Activated naive CD8-positive, alpha-beta T cell treated with anti-CD3 and anti-CD28 coated beads, Interleukin-2, amount 50 U/mL, for 16 hours (primary cell): ENCODE measurements around the gene ATP13A2.

Experiments
- DNase-seq: peaks from one replicate; pipeline ENCODE4 v3.0.0-alpha.2; 2020; ENCODE audit warnings: low read depth, low spot score

The ATP13A2 gene

GRCh38 chr1:17011439-17012307 lies at the start of gene ATP13A2:
Gene ATP13A2 (minus strand): TSS chr1:17011928. CDS start chr1:17011738, 190 bp downstream.
- peak; percentile 64 for DNase-seq

DNA sequence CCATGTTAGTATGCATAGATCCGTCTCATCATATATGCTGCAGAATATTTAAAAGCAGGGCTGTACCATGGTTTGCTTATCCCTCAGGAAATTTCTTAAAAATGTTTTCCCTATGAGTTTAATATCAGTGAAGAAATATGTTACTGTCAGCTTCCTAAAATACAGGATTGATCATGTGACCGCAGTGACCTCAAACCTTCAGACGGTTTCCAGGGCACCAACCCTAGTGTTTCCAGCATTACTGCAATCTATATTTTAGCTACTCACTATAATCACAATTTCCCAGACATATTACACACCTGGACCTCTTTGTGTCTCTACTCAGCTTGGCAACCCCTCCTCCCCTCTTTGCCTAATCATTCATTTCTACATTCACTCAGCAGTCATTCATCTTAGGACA lies 49.8 kb upstream of the ATP13A2 start:
- DNase-seq = no peak

- DNase-seq = no peak
These were observed 48.6 kb upstream of the ATP13A2 start for GRCh38 chr1:17060306-17060749.

DNA sequence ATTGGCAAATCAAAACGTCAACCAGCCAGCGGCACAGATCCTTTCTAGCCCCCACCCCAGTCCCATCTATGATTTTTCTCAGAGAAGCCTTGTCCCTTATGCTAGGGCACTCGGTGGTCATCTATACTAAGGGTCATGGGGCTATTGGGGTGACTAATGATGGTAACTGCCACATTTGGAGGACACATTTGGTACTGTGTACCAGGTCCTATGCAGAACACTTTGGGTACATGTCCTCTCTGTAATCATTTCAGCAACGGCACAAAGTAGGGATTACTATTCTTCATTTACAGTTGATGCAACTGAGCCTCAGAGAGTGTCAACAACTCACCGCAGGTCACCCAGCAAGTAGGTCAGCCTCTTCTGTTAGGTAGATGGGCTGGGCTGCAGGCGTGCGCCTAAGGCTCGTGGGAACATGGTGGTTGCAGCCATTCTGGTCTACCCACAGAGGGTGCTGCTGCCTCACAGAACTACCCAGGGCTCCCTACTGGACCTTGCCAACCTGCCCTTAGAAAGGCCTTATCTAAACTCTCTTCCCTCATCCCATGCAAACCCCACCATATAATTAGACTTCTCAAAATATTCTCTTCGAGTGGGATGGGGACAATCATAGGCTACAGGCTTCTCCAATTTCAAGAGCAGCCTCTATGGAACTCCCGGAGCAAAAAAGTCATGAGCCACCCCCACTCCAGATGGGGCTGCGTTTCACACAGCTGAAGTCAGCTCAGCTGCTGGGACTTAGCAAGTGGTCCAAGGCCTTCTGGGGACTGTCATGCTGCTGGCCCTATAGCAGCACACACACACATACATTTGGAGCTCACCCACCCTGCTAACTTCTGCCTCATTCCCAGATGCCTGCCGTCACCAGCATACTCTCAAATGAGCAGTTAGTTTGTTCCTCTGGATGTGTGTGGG lies 47.9 kb upstream of the ATP13A2 start:
- no peak for DNase-seq

DNA sequence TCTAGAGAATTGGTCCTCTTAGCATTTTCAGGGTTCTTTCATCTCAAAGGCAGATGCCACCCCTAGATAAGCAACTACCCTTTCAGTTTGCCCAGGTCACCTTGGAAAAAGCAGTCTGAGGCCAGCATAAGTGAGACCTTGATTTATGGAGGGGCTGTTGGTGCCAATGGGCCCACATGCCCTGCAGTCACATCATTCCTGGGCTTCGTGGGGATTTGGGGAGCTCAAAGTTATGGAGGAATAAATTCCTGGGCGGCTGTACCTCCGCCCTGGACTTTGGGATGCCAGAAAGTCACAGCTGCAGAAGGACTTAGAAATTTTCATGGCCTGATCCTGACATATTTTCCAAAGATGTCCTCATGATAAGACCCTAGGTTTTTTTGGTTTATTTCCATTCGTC lies 44.8 kb upstream of the ATP13A2 start:
- DNase-seq = no peak

DNA sequence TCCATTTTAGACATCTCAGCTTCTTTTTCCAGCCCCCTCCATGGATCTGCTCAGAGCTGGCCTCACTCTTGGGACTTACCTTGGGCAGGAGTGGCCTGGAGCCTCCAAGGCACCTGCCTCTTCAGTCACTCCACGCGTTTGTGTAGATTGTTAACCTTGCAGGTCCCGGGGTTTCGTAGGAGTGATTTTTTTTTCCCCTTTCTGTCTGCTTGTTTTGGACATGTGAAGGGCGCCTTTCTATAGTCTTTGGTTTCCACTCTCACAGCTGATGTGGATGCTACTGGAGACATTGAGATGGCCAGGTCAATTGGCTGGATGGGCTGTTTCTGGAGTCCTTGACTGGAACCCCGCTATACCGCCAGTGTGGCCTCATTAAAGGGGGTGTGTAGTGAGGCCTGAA lies 44.1 kb upstream of the ATP13A2 start:
- DNase-seq = no peak

DNA sequence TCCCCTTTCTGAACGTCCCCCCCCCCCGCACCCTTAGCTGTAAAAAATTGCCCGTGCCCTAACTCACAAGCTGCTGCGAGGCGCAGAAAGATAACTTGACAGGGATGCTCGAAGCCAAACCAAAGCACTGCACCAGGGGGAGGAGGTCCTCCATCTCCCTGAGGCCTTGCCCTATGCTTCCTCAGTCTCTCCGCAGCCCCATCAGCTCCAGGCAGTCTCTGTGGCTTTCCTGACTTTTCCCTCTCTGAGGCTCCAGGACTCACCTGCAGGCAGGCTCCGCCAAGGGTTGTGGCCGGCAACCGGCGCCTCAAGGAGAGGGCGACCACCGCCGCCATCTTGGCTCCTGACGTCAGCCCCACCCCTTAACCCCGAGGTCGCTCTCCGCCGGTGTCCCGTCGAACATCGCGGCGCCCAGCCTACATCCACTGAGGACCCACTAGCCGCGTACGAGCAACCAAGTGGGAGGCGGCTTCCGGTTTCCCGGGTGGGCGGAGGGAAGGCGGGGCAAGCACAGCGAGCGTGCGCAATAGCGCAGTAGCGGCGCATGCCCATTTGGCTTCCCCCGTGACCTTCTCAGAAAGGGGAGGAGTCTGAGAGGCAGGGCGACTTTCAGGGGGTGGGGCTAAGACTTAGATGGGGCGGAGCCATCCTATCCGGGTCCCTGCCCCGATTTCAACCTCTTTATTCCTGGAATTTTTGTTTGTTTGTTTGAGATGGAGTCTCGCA lies 42.1 kb upstream of the ATP13A2 start, which contains the start of gene SDHB:
Gene SDHB, minus strand, starts transcription at position 348 of the 726 bp plus-strand sequence. Its CDS starts 13 bp downstream, at position 335.
- DNase-seq = peak; percentile 97

GRCh38 chr1:17053086-17053684 lies 41.5 kb upstream of the ATP13A2 start:
- DNase-seq = no peak

GRCh38 chr1:17052641-17053040 lies 40.9 kb upstream of the ATP13A2 start:
- no peak for DNase-seq

- no peak for DNase-seq
These were observed 40.3 kb upstream of the ATP13A2 start for GRCh38 chr1:17052038-17052437.

GRCh38 chr1:17047924-17048323 lies 36.2 kb upstream of the ATP13A2 start:
- DNase-seq = no peak

- DNase-seq = no peak
These were observed 34.6 kb upstream of the ATP13A2 start for GRCh38 chr1:17046334-17046657.

- no peak for DNase-seq
These were observed 34.1 kb upstream of the ATP13A2 start for GRCh38 chr1:17045634-17046333.

- DNase-seq = no peak
These were observed 33.4 kb upstream of the ATP13A2 start for GRCh38 chr1:17045150-17045549.

DNA sequence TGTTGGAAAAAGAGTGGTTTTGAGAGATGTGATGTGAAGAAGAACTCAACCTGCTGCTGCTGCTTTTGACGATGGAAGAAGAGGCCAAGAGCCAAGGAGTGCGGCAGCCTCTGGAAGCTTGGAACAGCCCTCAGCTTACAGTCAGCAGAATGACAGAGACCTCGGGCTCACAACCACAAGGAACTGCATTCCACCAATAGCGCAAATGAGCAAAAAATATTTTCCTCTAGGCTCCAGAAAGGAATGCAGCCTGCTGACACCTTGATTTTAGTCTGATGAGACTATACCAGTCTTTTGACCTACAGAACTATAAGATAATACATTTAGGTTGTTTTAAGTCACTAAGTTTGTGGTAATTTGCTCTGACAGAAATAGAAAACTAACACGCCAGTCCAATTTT lies 31.9 kb upstream of the ATP13A2 start:
- DNase-seq = no peak

DNA sequence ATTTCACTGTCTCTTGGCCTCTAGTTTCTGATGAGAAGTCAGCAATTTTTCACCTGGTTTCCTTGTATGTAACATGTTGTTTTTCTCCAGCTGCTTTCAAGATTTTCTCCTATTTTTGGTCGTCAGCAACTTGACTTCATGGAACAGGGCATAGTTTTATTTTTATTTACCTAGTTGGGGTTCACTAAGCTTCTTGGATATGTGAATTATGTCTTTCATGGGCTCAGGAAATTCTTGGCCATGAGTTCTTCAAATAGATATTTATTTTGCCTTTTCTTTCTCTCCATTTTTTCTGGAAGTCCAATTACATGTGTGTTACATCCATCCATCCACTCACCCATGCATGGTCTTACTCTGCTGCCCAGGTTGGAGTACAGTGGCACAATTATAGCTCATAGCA lies 28.4 kb upstream of the ATP13A2 start:
- no peak for DNase-seq

GRCh38 chr1:17039522-17039921 lies 27.8 kb upstream of the ATP13A2 start:
- no peak for DNase-seq

GRCh38 chr1:17033481-17033880 lies 21.8 kb upstream of the ATP13A2 start:
- DNase-seq = no peak

GRCh38 chr1:17032741-17033140 lies 21.0 kb upstream of the ATP13A2 start:
- no peak for DNase-seq

DNA sequence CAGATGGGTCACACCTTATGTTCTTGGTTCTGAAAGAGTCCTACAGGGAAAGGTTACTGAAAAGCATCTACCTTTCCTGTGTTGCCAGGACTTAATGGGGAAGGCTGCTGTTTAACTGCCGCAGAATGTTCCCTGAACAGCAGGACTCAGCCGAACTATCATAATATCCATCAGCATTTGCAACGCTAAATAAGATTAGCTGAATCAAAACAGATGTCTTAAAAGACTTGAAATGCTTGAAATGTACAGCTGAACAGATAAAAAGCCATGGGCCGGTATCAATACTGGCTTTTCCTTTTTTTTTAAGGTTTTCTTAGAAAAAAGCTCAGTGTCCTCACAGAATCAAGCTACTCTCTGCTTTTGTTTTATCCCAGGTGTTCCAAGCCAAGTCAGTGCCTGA lies 19.7 kb upstream of the ATP13A2 start:
- DNase-seq = no peak

- DNase-seq = no peak
These were observed 18.5 kb upstream of the ATP13A2 start for GRCh38 chr1:17030206-17030605.
